VCaP (cell line): ENCODE data around the gene DOK6.

ENCODE experiments used
- H3K27ac ChIP-seq: fragments of 450-650 bp; 2 replicates; pipeline ENCODE4 v1.5.1; 2017
- CTCF ChIP-seq: fragments of 450-650 bp; conservative IDR thresholded peaks from 2 replicates; pipeline ENCODE4 v1.5.1; 2017; ENCODE audit warnings: mild to moderate bottlenecking, moderate library complexity

The DOK6 gene

GRCh38 chr18:69897397-69898108, 496.9 kb downstream of the DOK6 start:
- H3K27ac ChIP-seq, result no peak overlapping the region
- no peak for TF ChIP-seq CTCF

GRCh38 chr18:69898241-69898861, 497.7 kb downstream of the DOK6 start:
- TF ChIP-seq CTCF, result no peak
- H3K27ac ChIP-seq, result no peak overlapping the region
